Measurements from ENCODE around the gene PCED1B.
A peak's percentile ranks its signal among the peaks of the same experiment; 100 is the strongest.

Gene PCED1B

GRCh38 chr12:47231456-47231855, 152.0 kb downstream of the PCED1B start:
- no peak for DNase-seq (ENCODE audit: low read depth in 1 of 2, low spot score in 1 of 2)

GRCh38 chr12:47234576-47235141, 155.2 kb downstream of the PCED1B start:
- no peak for DNase-seq (ENCODE audit: low read depth in 1 of 2, low spot score in 1 of 2)

- no peak for DNase-seq (ENCODE audit: low read depth in 1 of 2, low spot score in 1 of 2)
Observed at GRCh38 chr12:47235258-47236040, 156.0 kb downstream of the PCED1B start.

GRCh38 chr12:47236109-47236714, 156.8 kb downstream of the PCED1B start:
- DNase-seq (ENCODE audit: low read depth in 1 of 2, low spot score in 1 of 2), result no peak

- no peak for DNase-seq (ENCODE audit: low read depth in 1 of 2, low spot score in 1 of 2)
Observed at GRCh38 chr12:47237751-47238211, 158.4 kb downstream of the PCED1B start.

- no peak for DNase-seq (ENCODE audit: low read depth in 1 of 2, low spot score in 1 of 2)
Observed at GRCh38 chr12:47238669-47239114, 159.3 kb downstream of the PCED1B start.

- no peak for DNase-seq (ENCODE audit: low read depth in 1 of 2, low spot score in 1 of 2)
Observed at GRCh38 chr12:47242426-47242825, 163.0 kb downstream of the PCED1B start.

GRCh38 chr12:47244835-47245234, 165.4 kb downstream of the PCED1B start:
- DNase-seq (ENCODE audit: low read depth in 1 of 2, low spot score in 1 of 2), result no peak

- DNase-seq (ENCODE audit: low read depth in 1 of 2, low spot score in 1 of 2), result no peak
Observed at GRCh38 chr12:47245623-47246022, 166.2 kb downstream of the PCED1B start.

GRCh38 chr12:47247418-47247817, 168.0 kb downstream of the PCED1B start:
- no peak for DNase-seq (ENCODE audit: low read depth in 1 of 2, low spot score in 1 of 2)

- DNase-seq (ENCODE audit: low read depth in 1 of 2, low spot score in 1 of 2), result no peak
Observed at GRCh38 chr12:47249082-47249481, 169.7 kb downstream of the PCED1B start.

GRCh38 chr12:47249719-47250357, 170.4 kb downstream of the PCED1B start:
- no peak for DNase-seq (ENCODE audit: low read depth in 1 of 2, low spot score in 1 of 2)

- DNase-seq (ENCODE audit: low read depth in 1 of 2, low spot score in 1 of 2), result no peak
Observed at GRCh38 chr12:47251919-47252318, 172.5 kb downstream of the PCED1B start.

- no peak for DNase-seq (ENCODE audit: low read depth in 1 of 2, low spot score in 1 of 2)
Observed at GRCh38 chr12:47264951-47265350, 185.5 kb downstream of the PCED1B start.

GRCh38 chr12:47265391-47265790, 186.0 kb downstream of the PCED1B start:
- no peak for DNase-seq (ENCODE audit: low read depth in 1 of 2, low spot score in 1 of 2)

GRCh38 chr12:47267571-47267970, 188.2 kb downstream of the PCED1B start:
- DNase-seq (ENCODE audit: low read depth in 1 of 2, low spot score in 1 of 2), result no peak

GRCh38 chr12:47268501-47269454, 189.4 kb downstream of the PCED1B start:
- no peak for DNase-seq (ENCODE audit: low read depth in 1 of 2, low spot score in 1 of 2)

GRCh38 chr12:47269916-47270315, 190.5 kb downstream of the PCED1B start:
- DNase-seq (ENCODE audit: low read depth in 1 of 2, low spot score in 1 of 2), result no peak

GRCh38 chr12:47270782-47271664, 191.6 kb downstream of the PCED1B start:
- peak in 1 of 2 donors; percentile 33 for DNase-seq (ENCODE audit: low read depth in 1 of 2, low spot score in 1 of 2)

GRCh38 chr12:47271800-47272239, 192.4 kb downstream of the PCED1B start:
- DNase-seq (ENCODE audit: low read depth in 1 of 2, low spot score in 1 of 2), result no peak
